Measurements from ENCODE around the gene HGD.

Gene HGD

GRCh38 chr3:120596116-120596852 is 85.8 kb downstream of the HGD start, which contains the start of gene NDUFB4:
TSS of gene NDUFB4 (plus strand) at chr3:120596336. CDS start at chr3:120596360, 24 bp downstream.
- Mint-ChIP-seq H3K36me3 (peaks cover 1% of the 10 kb centered on the region), H3K9me3 (no peaks in the 10 kb centered on the region), H3K4me3 (peak within 1 kb of the TSS; percentile 93), H3K27me3 (no peaks in the 10 kb centered on the region), H3K27ac (peak within 1 kb of the TSS; percentile 96), H3K4me1 (peaks cover 17% of the 10 kb centered on the region)

GRCh38 chr3:120595788-120596115 is 86.3 kb downstream of the HGD start:
- H3K27me3 Mint-ChIP-seq: no peaks in the 10 kb centered on the region
- H3K27ac Mint-ChIP-seq: peak overlapping the region; percentile 96
- H3K4me3 Mint-ChIP-seq: peak overlapping the region; percentile 93
- H3K4me1 Mint-ChIP-seq: peaks cover 14% of the 10 kb centered on the region
- H3K36me3 Mint-ChIP-seq: no peaks in the 10 kb centered on the region
- no peaks in the 10 kb centered on the region for H3K9me3 Mint-ChIP-seq

DNA sequence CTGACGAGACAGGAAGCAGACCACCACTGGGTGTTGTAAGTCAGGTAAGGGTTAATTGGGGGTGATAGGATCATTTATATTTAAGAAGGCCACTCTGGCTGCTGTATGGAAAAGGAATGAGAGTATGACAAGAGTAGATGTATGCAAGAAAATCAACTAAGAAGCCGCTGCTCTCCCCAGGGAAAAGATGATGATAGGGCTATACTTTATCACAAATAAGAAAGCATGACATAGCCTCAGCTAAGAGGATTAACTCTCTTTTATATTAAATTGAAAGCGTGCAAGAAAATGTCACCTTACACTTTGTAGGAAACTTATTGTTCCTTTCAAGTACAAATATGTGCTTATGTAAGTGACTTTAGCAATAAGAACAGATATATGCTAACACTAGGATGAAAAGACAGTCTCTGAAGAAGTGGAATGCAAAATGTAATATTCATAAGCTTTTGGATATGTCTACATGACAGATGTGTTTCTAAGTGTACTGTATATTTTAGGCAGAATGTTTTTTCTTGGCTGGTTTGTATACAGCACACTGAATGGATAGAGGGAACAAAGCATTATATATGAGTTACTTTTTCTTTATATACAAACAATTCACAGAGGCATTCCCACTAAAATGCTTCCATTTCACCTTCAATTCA is 94.6 kb downstream of the HGD start:
- Mint-ChIP-seq H3K9me3 (no peaks in the 10 kb centered on the region), H3K27ac (no peak overlapping the region), H3K4me1 (no peaks in the 10 kb centered on the region), H3K4me3 (no peak overlapping the region), H3K36me3 (no peaks in the 10 kb centered on the region), H3K27me3 (no peaks in the 10 kb centered on the region)

Data from activated naive CD4-positive, alpha-beta T cell treated with anti-CD3 and anti-CD28 coated beads, Interleukin-2, amount 50 U/mL, for 24 hours (primary cell).